Ishikawa (cell line): ENCODE measurements around the gene CAMTA1.

Source experiments
- CEBPB ChIP-seq: IDR thresholded peaks from 2 replicates; pipeline ENCODE4 v1.6.1; 2012
- CREB1 ChIP-seq: IDR thresholded peaks from 2 replicates; pipeline ENCODE4 v1.6.1; 2012; ENCODE audit warnings: low read depth
- EGR1 ChIP-seq: IDR thresholded peaks from 2 replicates; pipeline ENCODE4 v1.6.1; 2012
- EP300 ChIP-seq: IDR thresholded peaks from 2 replicates; pipeline ENCODE4 v1.6.1; 2012; ENCODE audit warnings: borderline replicate concordance
- FOXM1 ChIP-seq: IDR thresholded peaks from 2 replicates; pipeline ENCODE4 v1.6.1; 2012; ENCODE audit warnings: low read depth, borderline replicate concordance
- MAX ChIP-seq: IDR thresholded peaks from 2 replicates; pipeline ENCODE4 v1.6.1; 2012
- NFIC ChIP-seq: IDR thresholded peaks from 2 replicates; pipeline ENCODE4 v1.6.1; 2012
- RAD21 ChIP-seq: IDR thresholded peaks from 2 replicates; pipeline ENCODE4 v1.6.1; 2012; ENCODE audit warnings: low read depth
- REST ChIP-seq: IDR thresholded peaks from 2 replicates; pipeline ENCODE4 v1.6.1; 2012; ENCODE audit warnings: low read depth, mild to moderate bottlenecking
- TAF1 ChIP-seq: IDR thresholded peaks from 2 replicates; pipeline ENCODE4 v1.6.1; 2012; ENCODE audit warnings: low read depth, mild to moderate bottlenecking
- TCF12 ChIP-seq: IDR thresholded peaks from 2 replicates; pipeline ENCODE4 v1.6.1; 2012; ENCODE audit warnings: low read depth
- TEAD4 ChIP-seq: IDR thresholded peaks from 2 replicates; pipeline ENCODE4 v1.6.1; 2012
- USF1 ChIP-seq: IDR thresholded peaks from 2 replicates; pipeline ENCODE4 v1.6.1; 2012
- YY1 ChIP-seq: IDR thresholded peaks from 2 replicates; pipeline ENCODE4 v1.6.1; 2012; ENCODE audit warnings: low read depth
- ZBTB7A ChIP-seq: IDR thresholded peaks from 2 replicates; pipeline ENCODE4 v1.6.1; 2012; ENCODE audit warnings: low read depth

CAMTA1 gene

GRCh38 chr1:7292714-7293419 is 507.6 kb downstream of the CAMTA1 start:
- TF ChIP-seq EGR1 (no peak), MAX (no peak), TCF12 (no peak), REST (no peak), USF1 (no peak), TEAD4 (no peak), CREB1 (no peak), RAD21 (no peak)

GRCh38 chr1:7293702-7294629 is 508.7 kb downstream of the CAMTA1 start:
- TF ChIP-seq CEBPB: no peak
- TF ChIP-seq NFIC: no peak
- no peak for TF ChIP-seq EGR1
- no peak for TF ChIP-seq RAD21
- TF ChIP-seq EP300: no peak
- no peak for TF ChIP-seq FOXM1
- TF ChIP-seq YY1: no peak
- no peak for TF ChIP-seq TAF1

- TF ChIP-seq ZBTB7A (no peak), TEAD4 (no peak), CREB1 (no peak), TAF1 (no peak), TCF12 (no peak), YY1 (no peak), MAX (no peak), RAD21 (no peak), EGR1 (no peak), FOXM1 (no peak), NFIC (no peak), EP300 (no peak), REST (no peak), CEBPB (no peak), USF1 (no peak)
Measured at GRCh38 chr1:7294636-7295035, 509.4 kb downstream of the CAMTA1 start.

- no peak for TF ChIP-seq USF1
- TF ChIP-seq TEAD4: no peak
- no peak for TF ChIP-seq CREB1
- TF ChIP-seq YY1: no peak
- TF ChIP-seq FOXM1: no peak
- TF ChIP-seq TAF1: no peak
- no peak for TF ChIP-seq ZBTB7A
- TF ChIP-seq REST: no peak
- TF ChIP-seq CEBPB: no peak
Measured at GRCh38 chr1:7295946-7296345, 510.7 kb downstream of the CAMTA1 start.
